HUES6 (cell line): ENCODE results near the gene PDE7B.

Experiments used
- H3K27ac ChIP-seq: 2 replicates; pipeline ENCODE4 v1.7.0; 2013; ENCODE audit warnings: low read depth, mild to moderate bottlenecking, low read length, inconsistent platforms
- H3K27me3 ChIP-seq: 2 replicates; pipeline ENCODE4 v1.6.1; 2013; ENCODE audit warnings: low read length; ENCODE audit not compliant: control insufficient read depth, insufficient read depth
- H3K36me3 ChIP-seq: 2 replicates; pipeline ENCODE4 v1.6.1; 2013; ENCODE audit warnings: low read length; ENCODE audit not compliant: control insufficient read depth, insufficient read depth
- H3K4me1 ChIP-seq: 2 replicates; pipeline ENCODE4 v1.6.1; 2013; ENCODE audit warnings: low read length; ENCODE audit not compliant: control insufficient read depth, insufficient read depth
- H3K4me3 ChIP-seq: 2 replicates; pipeline ENCODE4 v1.5.1; 2013; ENCODE audit warnings: low read depth, low read length
- H3K9ac ChIP-seq: one replicate; pipeline ENCODE4 v1.6.1; 2013; ENCODE audit warnings: mild to moderate bottlenecking, low read length
- H3K9me3 ChIP-seq: 2 replicates; pipeline ENCODE4 v1.6.1; 2013; ENCODE audit warnings: low read depth, low read length; ENCODE audit not compliant: control insufficient read depth, insufficient read depth

Gene PDE7B

GRCh38 chr6:136181512-136181833 lies 330.0 kb downstream of the PDE7B start:
- Histone ChIP-seq H3K4me3 (no peak overlapping the region), H3K27me3 (no peaks in the 10 kb centered on the region), H3K27ac (no peak overlapping the region), H3K9ac (no peak overlapping the region), H3K36me3 (no peaks in the 10 kb centered on the region), H3K9me3 (no peaks in the 10 kb centered on the region), H3K4me1 (no peaks in the 10 kb centered on the region)

- Histone ChIP-seq H3K4me1 (no peaks in the 10 kb centered on the region), H3K27ac (no peak overlapping the region), H3K36me3 (no peaks in the 10 kb centered on the region), H3K9me3 (no peaks in the 10 kb centered on the region), H3K9ac (no peak overlapping the region), H3K27me3 (no peaks in the 10 kb centered on the region), H3K4me3 (no peak overlapping the region)
These were observed 330.4 kb downstream of the PDE7B start for GRCh38 chr6:136181861-136182260.

GRCh38 chr6:136184738-136185137 lies 333.2 kb downstream of the PDE7B start:
- Histone ChIP-seq H3K27ac (no peak overlapping the region), H3K9me3 (no peaks in the 10 kb centered on the region), H3K27me3 (no peaks in the 10 kb centered on the region), H3K4me3 (no peak overlapping the region), H3K4me1 (no peaks in the 10 kb centered on the region), H3K9ac (no peak overlapping the region), H3K36me3 (no peaks in the 10 kb centered on the region)

- Histone ChIP-seq H3K36me3 (no peaks in the 10 kb centered on the region), H3K4me1 (no peaks in the 10 kb centered on the region), H3K27ac (no peak overlapping the region), H3K27me3 (no peaks in the 10 kb centered on the region), H3K4me3 (no peak overlapping the region), H3K9me3 (no peaks in the 10 kb centered on the region), H3K9ac (no peak overlapping the region)
These were observed 334.9 kb downstream of the PDE7B start for GRCh38 chr6:136186363-136186762.

DNA sequence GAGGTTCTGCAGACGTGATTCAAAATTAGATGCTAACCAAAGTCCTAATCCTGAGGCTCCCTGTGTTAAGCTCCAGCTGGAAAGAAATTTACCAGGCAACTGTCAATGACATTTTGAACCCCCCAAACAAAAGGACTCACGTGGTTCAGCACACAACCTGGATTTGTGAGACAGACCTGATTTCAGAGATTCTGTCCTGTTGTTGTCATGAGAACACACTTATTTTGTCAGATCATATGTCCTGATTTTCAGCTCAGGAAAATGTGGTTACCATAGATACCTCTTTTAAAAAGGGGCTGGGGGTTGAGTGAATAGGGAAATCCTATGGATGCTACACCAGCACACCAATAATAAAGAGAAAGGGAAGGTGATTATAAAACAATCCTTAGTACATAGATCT lies 337.0 kb downstream of the PDE7B start:
- Histone ChIP-seq H3K27me3 (no peaks in the 10 kb centered on the region), H3K9ac (no peak overlapping the region), H3K36me3 (no peaks in the 10 kb centered on the region), H3K4me1 (no peaks in the 10 kb centered on the region), H3K9me3 (no peaks in the 10 kb centered on the region), H3K27ac (no peak overlapping the region), H3K4me3 (no peak overlapping the region)

DNA sequence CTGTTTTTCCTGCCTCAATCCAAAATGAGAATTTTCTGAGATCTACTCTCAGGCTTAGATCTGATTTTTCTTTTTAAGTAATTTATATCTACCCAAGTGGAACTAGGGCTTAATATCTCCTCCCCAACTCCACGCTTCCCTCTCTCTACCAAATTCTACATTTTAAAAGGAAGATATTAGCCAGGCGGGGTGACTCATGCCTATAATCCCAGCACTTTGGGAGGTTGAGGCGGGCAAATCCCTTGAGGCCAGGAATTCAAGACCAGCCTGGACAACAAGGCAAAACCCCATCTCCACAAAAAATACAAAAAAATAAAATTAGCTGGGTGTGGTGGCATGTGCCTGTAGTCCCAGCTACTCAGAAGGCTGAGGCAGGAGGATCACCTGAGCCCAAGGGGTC lies 337.6 kb downstream of the PDE7B start:
- no peak overlapping the region for H3K27ac ChIP-seq
- H3K9ac ChIP-seq: no peak overlapping the region
- no peak overlapping the region for H3K4me3 ChIP-seq
- no peaks in the 10 kb centered on the region for H3K9me3 ChIP-seq
- no peaks in the 10 kb centered on the region for H3K4me1 ChIP-seq
- no peaks in the 10 kb centered on the region for H3K27me3 ChIP-seq
- H3K36me3 ChIP-seq: no peaks in the 10 kb centered on the region

- no peaks in the 10 kb centered on the region for H3K27me3 ChIP-seq
- no peak overlapping the region for H3K27ac ChIP-seq
- no peaks in the 10 kb centered on the region for H3K4me1 ChIP-seq
- H3K4me3 ChIP-seq: no peak overlapping the region
- H3K36me3 ChIP-seq: no peaks in the 10 kb centered on the region
- H3K9ac ChIP-seq: no peak overlapping the region
- H3K9me3 ChIP-seq: no peaks in the 10 kb centered on the region
These were observed 340.3 kb downstream of the PDE7B start for GRCh38 chr6:136191606-136192312.

DNA sequence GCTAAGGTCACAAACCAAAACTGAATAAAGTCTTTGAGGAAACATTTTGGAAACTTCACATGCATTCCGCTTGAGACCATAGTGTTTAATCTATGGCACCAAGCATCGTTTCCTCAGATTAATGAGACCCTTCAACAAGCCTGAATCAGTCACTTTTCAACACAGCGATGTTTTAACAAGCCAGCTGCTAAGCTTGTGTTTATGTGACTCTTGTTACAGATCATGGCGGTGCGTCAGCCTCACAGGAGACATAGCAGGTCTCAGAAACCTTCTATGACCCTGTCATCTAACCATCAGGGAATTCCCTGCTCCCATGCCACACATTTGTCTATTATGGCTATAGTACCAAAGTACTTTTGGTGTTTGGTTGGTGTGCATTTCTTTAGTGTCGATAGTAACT lies 341.4 kb downstream of the PDE7B start:
- H3K4me3 ChIP-seq: no peak overlapping the region
- no peaks in the 10 kb centered on the region for H3K27me3 ChIP-seq
- no peaks in the 10 kb centered on the region for H3K36me3 ChIP-seq
- H3K27ac ChIP-seq: no peak overlapping the region
- no peaks in the 10 kb centered on the region for H3K4me1 ChIP-seq
- no peaks in the 10 kb centered on the region for H3K9me3 ChIP-seq
- H3K9ac ChIP-seq: no peak overlapping the region

DNA sequence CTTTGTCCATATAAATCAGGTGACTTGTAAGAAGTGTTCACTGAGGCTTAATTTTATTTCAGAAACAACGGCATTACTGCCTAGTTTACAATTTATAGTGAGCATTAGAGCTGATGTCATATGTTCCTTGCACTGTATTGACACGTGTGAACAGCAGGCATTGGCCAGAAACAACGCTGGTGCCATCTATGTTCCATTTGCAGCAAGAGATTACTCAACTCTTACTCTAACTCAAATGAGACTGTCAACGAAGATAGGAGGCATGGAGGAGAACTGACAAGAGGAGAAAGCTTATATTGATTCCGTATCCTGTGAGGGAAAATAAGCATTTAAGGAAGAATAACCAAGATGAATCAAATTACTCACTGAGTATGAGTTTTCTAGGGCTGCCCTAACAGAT lies 350.2 kb downstream of the PDE7B start:
- Histone ChIP-seq H3K27me3 (no peaks in the 10 kb centered on the region), H3K36me3 (no peaks in the 10 kb centered on the region), H3K27ac (no peak overlapping the region), H3K9me3 (no peaks in the 10 kb centered on the region), H3K9ac (no peak overlapping the region), H3K4me1 (no peaks in the 10 kb centered on the region), H3K4me3 (no peak overlapping the region)

DNA sequence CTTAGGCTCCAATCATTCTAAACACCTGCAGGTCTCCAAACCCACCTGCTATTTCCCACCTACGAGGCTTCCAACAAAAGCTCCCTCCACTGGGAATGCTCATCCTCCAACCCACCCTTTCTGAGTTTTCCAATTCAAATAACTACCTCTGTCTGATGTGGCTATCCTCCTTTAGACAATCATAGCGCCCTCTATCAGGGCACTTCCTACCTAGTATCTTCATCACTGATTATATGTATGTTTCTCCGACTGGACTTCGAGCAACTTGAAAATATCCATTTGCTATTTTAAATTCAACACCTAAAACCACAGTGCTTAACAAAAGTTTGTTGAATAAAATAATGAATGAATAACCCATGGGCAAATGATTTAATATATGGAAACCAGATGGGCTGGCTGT lies 357.3 kb downstream of the PDE7B start:
- Histone ChIP-seq H3K36me3 (no peaks in the 10 kb centered on the region), H3K4me3 (no peak overlapping the region), H3K27me3 (no peaks in the 10 kb centered on the region), H3K9ac (no peak overlapping the region), H3K4me1 (no peaks in the 10 kb centered on the region), H3K9me3 (peaks cover 4% of the 10 kb centered on the region; the same call in 1 of the 2 replicates), H3K27ac (no peak overlapping the region)

GRCh38 chr6:136209496-136209895 lies 358.0 kb downstream of the PDE7B start:
- no peak overlapping the region for H3K4me3 ChIP-seq
- peaks cover 4% of the 10 kb centered on the region; the same call in 1 of the 2 replicates for H3K9me3 ChIP-seq
- no peaks in the 10 kb centered on the region for H3K4me1 ChIP-seq
- H3K27me3 ChIP-seq: no peaks in the 10 kb centered on the region
- no peak overlapping the region for H3K9ac ChIP-seq
- no peak overlapping the region for H3K27ac ChIP-seq
- H3K36me3 ChIP-seq: no peaks in the 10 kb centered on the region
